Body of pancreas (tissue), 4 donors: ENCODE data around the gene KASH5.

ENCODE experiments used
- CTCF ChIP-seq, 7 experiments: fragments of 450-650 bp in 4 of 7; fragments of 200-600 bp in 3 of 7; sonication (generic) in 3 of 7; IDR thresholded peaks; one replicate each; pipeline ENCODE4 v1.5.1; 2016 to 2019; ENCODE audit warnings: antibody characterized with exemption in 7 of 7
- POLR2A ChIP-seq, 3 donors: fragments of 450-650 bp; IDR thresholded peaks; one replicate each; pipeline ENCODE4 v1.6.1; 2016; ENCODE audit warnings: antibody characterized with exemption in 3 of 3, mild to moderate bottlenecking in 2 of 3

- TF ChIP-seq CTCF (IDR thresholded peaks at IDR 0.05): no peak
- TF ChIP-seq POLR2A (IDR thresholded peaks at IDR 0.05): no peak
Observed at GRCh38 chr19:49439836-49440235, 51.8 kb downstream of the KASH5 start.
